PC-9 (cell line): ENCODE data around the gene KRTAP9-2. TPM values are rescaled to one million over a fixed set of nuclear protein-coding genes. Genes with fewer than 3 reads are reported as not detected.

ENCODE experiments used
- BruUV-seq: library from RNA; stranded (reverse); fragments of 400-500 nt; replicated peaks from 2 replicates; lab custom pipeline; 2021; lab: Mats Ljungman, UMichigan
- CTCF ChIA-PET: fragments of 300-600 bp; sonication (Branson Sonifier 250); formaldehyde crosslinking; loops from one replicate; lab custom pipeline; 2022; ENCODE audit warnings: antibody characterized with exemption; lab: Charles Lee
- POLR2A ChIA-PET: fragments of 300-600 bp; sonication (Branson Sonifier 250); formaldehyde crosslinking; loops from one replicate; lab custom pipeline; 2022; ENCODE audit warnings: antibody characterized with exemption; ENCODE audit not compliant: unreplicated experiment; lab: Charles Lee
- DNase-seq, 2 experiments: peaks; one replicate each; pipeline versions ENCODE4 v3.0.0 to v3.0.0-alpha.2; 2015 to 2022; ENCODE audit warnings: mixed read lengths in 1 of 2
- H2AFZ ChIP-seq: fragments of 200-600 bp; sonication (generic); 2 replicates; pipeline ENCODE4 v1.8.1; 2017; ENCODE audit warnings: antibody characterized with exemption
- H3F3A ChIP-seq: fragments of 200-600 bp; sonication (generic); 2 replicates; pipeline ENCODE4 v1.8.1; 2017; ENCODE audit warnings: antibody characterized with exemption, mild to moderate bottlenecking, low read depth; ENCODE audit not compliant: insufficient read depth
- H3K27ac ChIP-seq: fragments of 200-600 bp; sonication (generic); 2 replicates; pipeline ENCODE4 v1.6.1; 2016; ENCODE audit warnings: mixed run types
- H3K27me3 ChIP-seq: fragments of 200-600 bp; sonication (generic); 2 replicates; pipeline ENCODE4 v1.6.1; 2016; ENCODE audit warnings: low read depth, mixed run types; ENCODE audit not compliant: insufficient read depth
- H3K36me3 ChIP-seq: fragments of 200-600 bp; sonication (generic); 2 replicates; pipeline ENCODE4 v1.6.1; 2016; ENCODE audit warnings: low read depth, mixed run types
- H3K4me1 ChIP-seq: fragments of 200-600 bp; sonication (generic); replicated peaks from 2 replicates; pipeline ENCODE4 v1.6.1; 2016; ENCODE audit warnings: mixed run types; ENCODE audit not compliant: insufficient read depth
- H3K4me2 ChIP-seq: fragments of 200-600 bp; sonication (generic); 2 replicates; pipeline ENCODE4 v1.6.1; 2017; ENCODE audit warnings: mixed run types
- H3K4me3 ChIP-seq: fragments of 200-600 bp; sonication (generic); 2 replicates; pipeline ENCODE4 v1.6.1; 2016; ENCODE audit warnings: mixed run types
- H3K79me2 ChIP-seq: fragments of 200-600 bp; sonication (generic); 2 replicates; pipeline ENCODE4 v1.6.1; 2017; ENCODE audit warnings: low read depth, mixed run types
- H3K9me2 ChIP-seq: fragments of 200-600 bp; sonication (generic); 2 replicates; pipeline ENCODE4 v1.8.1; 2017; ENCODE audit warnings: mild to moderate bottlenecking; ENCODE audit not compliant: insufficient read depth
- H3K9me3 ChIP-seq: fragments of 200-600 bp; sonication (generic); 2 replicates; pipeline ENCODE4 v1.8.1; 2016; ENCODE audit warnings: low read depth; ENCODE audit not compliant: insufficient read depth
- H4K20me1 ChIP-seq: fragments of 200-600 bp; sonication (generic); 2 replicates; pipeline ENCODE4 v1.8.1; 2017; ENCODE audit not compliant: insufficient read depth
- CTCF ChIP-seq: fragments of 200-600 bp; sonication (generic); conservative IDR thresholded peaks from 2 replicates; pipeline ENCODE4 v1.6.1; 2017; ENCODE audit warnings: mixed run types, antibody characterized with exemption, mild to moderate bottlenecking, moderate library complexity
- EZH2 ChIP-seq: fragments of 200-600 bp; sonication (generic); IDR thresholded peaks from 2 replicates; pipeline ENCODE4 v1.8.0; 2017; ENCODE audit warnings: antibody characterized with exemption, low read depth
- intact Hi-C: fragments of 100-400 bp; cut with micrococcal nuclease; formaldehyde crosslinking; loops from one replicate; pipeline ENCODE4 v1.10.0; 2022; ENCODE audit not compliant: unreplicated experiment
- total RNA-seq: library from RNA; stranded (reverse); gene quantifications from 2 replicates; pipeline ENCODE4 v1.2.3, GENCODE V29; 2021

The KRTAP9-2 gene
- total RNA-seq, 1 experiment from 2014 or later, result not detected

DNA sequence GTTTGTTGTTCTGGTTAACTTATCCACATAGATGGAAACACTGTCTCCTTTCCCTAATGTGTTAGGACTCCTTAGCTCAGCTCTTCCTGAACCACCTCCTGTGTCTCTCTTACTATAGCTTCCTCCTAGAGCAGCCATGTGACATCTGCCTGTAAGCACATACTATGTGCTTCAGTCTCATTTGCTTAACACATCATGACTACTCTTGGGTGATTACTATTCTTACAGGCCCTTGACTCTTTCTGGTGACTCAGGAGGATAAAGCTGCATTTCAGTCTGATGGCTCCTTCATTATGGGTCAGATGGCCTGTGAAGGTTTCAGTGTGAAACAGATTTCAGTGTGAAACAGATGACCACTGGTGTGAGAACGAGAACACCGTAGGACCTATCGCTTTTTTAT, 48.1 kb upstream of the KRTAP9-2 start:
- no peak for DNase-seq
- ChIA-PET CTCF (no interaction called here), POLR2A (interaction anchor here (0.7 kb wide), 1 partner anchor 1039 kb away, joined by 5 read pairs; no protein-coding TSS in a partner anchor)
- intact Hi-C loops, result no loop called here
- H2AFZ ChIP-seq, result no peak overlapping the region
- no peaks in the 10 kb centered on the region for H3K79me2 ChIP-seq
- no peak overlapping the region for H3K27ac ChIP-seq
- H3K9me2 ChIP-seq, result no peaks in the 10 kb centered on the region
- H3K36me3 ChIP-seq, result no peaks in the 10 kb centered on the region
- H4K20me1 ChIP-seq, result no peaks in the 10 kb centered on the region
- no peaks in the 10 kb centered on the region for H3K4me1 ChIP-seq
- no peaks in the 10 kb centered on the region for H3F3A ChIP-seq
- no peaks in the 10 kb centered on the region for H3K9me3 ChIP-seq
- H3K4me3 ChIP-seq, result no peak overlapping the region
- BruUV-seq, result no TSS peak
- TF ChIP-seq EZH2, result no peak
- no peak for TF ChIP-seq CTCF
- no peak overlapping the region for H3K4me2 ChIP-seq
- no peaks in the 10 kb centered on the region for H3K27me3 ChIP-seq

DNA sequence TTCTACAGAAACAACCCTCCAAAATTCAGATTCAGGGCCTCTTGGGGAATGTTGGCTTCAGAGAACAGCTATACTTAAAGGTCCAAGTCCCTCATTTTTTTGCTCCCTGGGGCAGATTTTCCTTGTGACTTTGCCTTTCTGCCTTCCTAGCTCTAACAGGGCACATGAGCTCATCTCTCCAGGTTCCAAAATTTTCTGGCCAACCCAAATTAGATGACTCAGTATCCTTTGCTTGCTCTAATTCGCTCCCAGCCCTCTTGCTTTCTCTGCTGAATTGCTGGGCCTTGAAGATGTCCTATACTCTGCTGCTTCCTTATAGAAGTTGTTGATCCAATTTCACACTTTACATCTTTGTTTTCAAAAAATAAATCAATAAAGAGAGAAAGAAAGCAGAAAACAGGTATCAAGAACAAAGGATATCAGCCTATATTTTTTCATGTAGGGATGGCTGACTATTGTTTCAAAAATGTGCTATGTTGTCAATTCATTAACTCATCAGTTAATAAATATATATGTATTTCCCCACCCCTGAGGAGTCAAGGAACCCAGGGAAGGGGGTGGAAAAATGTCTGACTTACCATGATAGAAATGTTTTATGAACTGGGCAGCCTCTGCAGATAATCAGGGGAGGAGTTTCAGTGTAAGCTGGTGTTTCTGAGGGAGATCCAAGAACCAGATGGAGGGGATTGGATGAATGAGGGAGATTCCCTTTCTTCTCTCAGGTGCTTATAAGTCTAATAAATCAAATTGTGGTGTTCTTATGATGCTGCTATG, 47.4 kb upstream of the KRTAP9-2 start:
- Histone ChIP-seq H3K27ac (no peak overlapping the region), H3F3A (no peaks in the 10 kb centered on the region), H3K36me3 (no peaks in the 10 kb centered on the region), H4K20me1 (no peaks in the 10 kb centered on the region), H3K9me3 (no peaks in the 10 kb centered on the region), H3K9me2 (no peaks in the 10 kb centered on the region), H3K4me3 (no peak overlapping the region), H3K4me1 (no peaks in the 10 kb centered on the region), H2AFZ (no peak overlapping the region), H3K4me2 (no peak overlapping the region), H3K27me3 (no peaks in the 10 kb centered on the region), H3K79me2 (no peaks in the 10 kb centered on the region)
- POLR2A ChIA-PET, result interaction anchor here (0.7 kb wide), 1 partner anchor 1040 kb away, joined by 5 read pairs; no protein-coding TSS in a partner anchor
- DNase-seq, result no peak
- CTCF ChIA-PET, result no interaction called here
- TF ChIP-seq EZH2 (no peak), CTCF (no peak)
- intact Hi-C loops, result no loop called here
- BruUV-seq, result no TSS peak

DNA sequence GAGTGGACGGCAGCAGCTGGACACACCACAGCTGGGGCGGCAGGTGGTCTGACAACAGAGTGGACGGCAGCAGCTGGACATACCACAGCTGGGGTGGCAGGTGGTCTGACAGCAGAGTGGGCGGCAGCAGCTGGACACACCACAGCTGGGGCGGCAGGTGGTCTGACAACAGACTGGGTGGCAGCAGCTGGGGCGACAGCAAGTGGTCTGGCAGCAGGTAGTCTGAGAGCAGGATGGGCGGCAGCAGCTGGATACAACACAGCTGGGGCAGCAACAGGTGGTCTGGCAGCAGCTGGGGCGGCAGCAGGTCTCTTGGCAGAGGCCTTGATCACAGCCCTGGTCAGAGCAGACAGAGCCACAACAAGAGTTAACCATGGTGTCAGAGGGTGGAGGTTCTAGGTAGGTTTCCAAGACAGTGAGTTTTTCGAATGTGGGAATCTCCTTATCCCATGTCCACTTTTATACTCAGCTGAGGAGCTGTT, 41.9 kb upstream of the KRTAP9-2 start, which contains the start of gene KRTAP4-1:
Gene KRTAP4-1 (minus strand): TSS at position 432 of the 482 bp plus-strand sequence. CDS start 57 bp downstream, at position 375.
- ChIA-PET POLR2A (no interaction called here), CTCF (no interaction called here)
- 0 out of 2 replicates have a peak, but pooled peaks cover 6% of the 10 kb centered on the region for H3F3A ChIP-seq
- no peak within 1 kb of the TSS for H3K27ac ChIP-seq
- H3K4me3 ChIP-seq, result no peak within 1 kb of the TSS
- no peaks in the 10 kb centered on the region for H3K27me3 ChIP-seq
- TF ChIP-seq CTCF (no peak), EZH2 (no peak)
- H2AFZ ChIP-seq, result no peak within 1 kb of the TSS
- no peaks in the 10 kb centered on the region for H3K4me1 ChIP-seq
- no peaks in the 10 kb centered on the region for H3K9me3 ChIP-seq
- BruUV-seq, result no TSS peak
- H4K20me1 ChIP-seq, result no peaks in the 10 kb centered on the region
- intact Hi-C loops, result no loop called here
- H3K79me2 ChIP-seq, result no peaks in the 10 kb centered on the region
- no peaks in the 10 kb centered on the region for H3K36me3 ChIP-seq
- no peaks in the 10 kb centered on the region for H3K9me2 ChIP-seq
- DNase-seq, result no peak
- H3K4me2 ChIP-seq, result no peak within 1 kb of the TSS
